ENCODE measurements around the gene AHR.

Gene AHR

DNA sequence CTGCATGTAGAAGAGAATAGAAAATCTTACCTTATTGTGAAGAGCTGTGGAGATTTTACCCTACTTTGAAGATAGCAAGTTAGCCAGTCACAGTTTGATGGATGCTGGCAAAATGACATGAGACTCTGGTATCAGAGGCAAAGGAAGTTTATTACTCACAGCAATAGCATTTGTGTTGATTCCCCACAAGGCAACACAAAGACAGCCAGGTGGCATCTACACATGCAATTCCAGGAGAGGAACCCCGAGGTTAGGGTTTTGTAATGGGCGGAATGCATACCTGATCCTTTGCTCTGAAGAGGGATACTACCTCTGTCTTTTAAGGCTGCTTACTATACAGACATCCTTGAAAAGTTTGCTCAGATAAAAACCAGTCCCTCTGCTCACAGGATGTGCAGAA is 59.5 kb downstream of the AHR start:
- no peak for TF ChIP-seq CTCF (IDR thresholded peaks at IDR 0.05; ENCODE audit: borderline replicate concordance, control extremely low read depth, extremely low read depth, insufficient read depth, missing control alignments)
- in situ Hi-C loops (cut with MboI; ENCODE audit: low sequenced_read_pairs, unreplicated experiment) = no loop called here
- no peak for DNase-seq (ENCODE audit: low spot score)

- DNase-seq (ENCODE audit: low spot score) = no peak
- TF ChIP-seq CTCF (IDR thresholded peaks at IDR 0.05; ENCODE audit: borderline replicate concordance, control extremely low read depth, extremely low read depth, insufficient read depth, missing control alignments) = no peak
- in situ Hi-C loops (cut with MboI; ENCODE audit: low sequenced_read_pairs, unreplicated experiment) = no loop called here
These were observed 61.2 kb downstream of the AHR start for GRCh38 chr7:17359610-17360009.

DNA sequence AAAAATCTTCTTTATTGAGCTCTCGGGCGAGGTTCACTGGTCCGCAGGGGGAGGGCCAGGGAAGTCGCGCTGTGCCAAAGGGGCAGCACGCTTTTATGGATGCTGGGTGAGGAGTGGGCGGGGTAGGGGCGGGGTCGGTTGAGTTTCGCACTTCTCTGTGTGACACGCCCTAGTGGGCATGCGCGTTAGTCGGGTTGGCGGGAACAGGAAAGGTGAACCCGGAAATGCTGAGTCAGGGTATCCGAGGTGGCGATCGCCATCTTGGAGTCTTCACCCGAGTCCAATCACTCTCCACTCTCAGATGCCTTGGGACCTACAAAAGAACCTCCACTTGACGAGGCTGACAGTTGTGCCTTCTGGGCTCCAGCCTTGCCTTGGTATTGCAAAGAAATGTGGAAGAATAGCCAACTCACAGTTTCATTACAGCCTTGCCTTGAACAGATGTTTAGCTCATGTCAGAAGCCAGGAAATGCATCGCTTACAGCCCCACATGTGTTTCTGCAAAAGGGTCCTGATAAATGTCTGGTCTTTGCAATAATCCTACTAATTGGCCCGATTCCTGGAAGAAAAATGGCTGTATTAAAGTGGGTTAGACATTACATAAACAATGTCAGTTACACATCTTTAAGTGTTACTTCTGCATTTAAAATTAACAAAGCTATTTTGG is 64.1 kb downstream of the AHR start:
- no peak for DNase-seq (ENCODE audit: low spot score)
- TF ChIP-seq CTCF (IDR thresholded peaks at IDR 0.05; ENCODE audit: borderline replicate concordance, control extremely low read depth, extremely low read depth, insufficient read depth, missing control alignments) = no peak
- in situ Hi-C loops (cut with MboI; ENCODE audit: low sequenced_read_pairs, unreplicated experiment) = no loop called here

DNA sequence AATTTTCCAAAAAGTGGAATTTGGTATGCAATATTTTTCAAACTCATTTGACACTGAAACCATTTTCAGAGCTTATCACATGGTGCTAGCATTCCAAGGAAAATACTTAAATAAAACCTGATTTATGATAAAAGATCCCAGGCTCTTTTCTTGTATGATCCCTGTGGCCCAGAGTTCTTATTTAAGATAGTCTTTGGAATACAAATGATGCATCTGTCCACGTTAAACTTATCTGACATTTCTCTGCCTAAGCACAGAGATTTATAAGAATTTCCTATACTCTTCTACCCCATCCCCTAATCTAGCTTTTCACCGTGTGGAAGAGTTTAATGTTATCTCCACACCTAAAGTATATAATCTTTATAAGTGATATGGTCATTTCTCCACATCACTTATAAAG is 66.2 kb downstream of the AHR start:
- in situ Hi-C loops (cut with MboI; ENCODE audit: low sequenced_read_pairs, unreplicated experiment) = no loop called here

DNA sequence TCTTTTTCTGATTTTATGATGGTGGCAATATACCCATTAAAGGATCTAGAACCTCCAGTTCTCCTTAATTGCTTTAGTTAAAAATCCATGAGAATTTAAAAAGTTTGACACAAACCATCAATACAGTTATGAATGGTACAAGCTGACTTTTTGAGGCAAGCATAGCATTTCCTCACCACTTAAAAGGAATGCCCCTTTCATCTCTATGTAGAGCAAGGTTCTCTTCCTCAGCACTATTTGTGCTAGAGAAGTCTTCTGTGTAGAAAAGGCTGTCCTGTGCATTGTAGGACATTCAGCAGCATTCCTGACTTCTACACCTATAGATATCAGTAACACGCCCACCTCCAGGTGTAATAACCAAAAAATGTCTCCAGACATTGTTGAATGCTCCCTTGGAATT is 67.3 kb downstream of the AHR start:
- no peak for DNase-seq (ENCODE audit: low spot score)
- in situ Hi-C loops (cut with MboI; ENCODE audit: low sequenced_read_pairs, unreplicated experiment) = no loop called here
- TF ChIP-seq CTCF (IDR thresholded peaks at IDR 0.05; ENCODE audit: borderline replicate concordance, control extremely low read depth, extremely low read depth, insufficient read depth, missing control alignments) = no peak

More for the DNA sequence above, 66.2 kb downstream of the AHR start:
- DNase-seq (ENCODE audit: low spot score) = no peak
- TF ChIP-seq CTCF (IDR thresholded peaks at IDR 0.05; ENCODE audit: borderline replicate concordance, control extremely low read depth, extremely low read depth, insufficient read depth, missing control alignments) = no peak

DNA sequence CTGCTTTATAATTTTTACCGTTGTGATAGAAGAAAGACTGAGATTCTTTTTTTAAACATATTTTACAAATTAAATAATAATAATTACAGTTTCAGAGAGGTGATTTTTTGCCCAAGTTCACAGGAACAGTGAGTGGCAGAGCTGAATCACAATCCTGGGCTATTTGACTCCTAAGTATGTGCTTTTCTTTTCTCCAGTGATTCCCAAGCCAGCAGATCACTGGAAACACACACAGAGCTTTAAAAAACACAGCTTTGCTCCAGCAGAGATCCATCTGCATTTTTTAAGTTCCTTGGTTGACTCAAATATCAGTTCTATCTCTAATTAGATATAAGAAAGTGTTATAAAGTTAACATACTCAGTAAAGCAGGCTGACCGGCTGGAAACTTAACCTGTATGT is 69.0 kb downstream of the AHR start:
- no peak for TF ChIP-seq CTCF (IDR thresholded peaks at IDR 0.05; ENCODE audit: borderline replicate concordance, control extremely low read depth, extremely low read depth, insufficient read depth, missing control alignments)
- in situ Hi-C loops (cut with MboI; ENCODE audit: low sequenced_read_pairs, unreplicated experiment) = no loop called here
- DNase-seq (ENCODE audit: low spot score) = no peak
